NT2/D1 (cell line): ENCODE measurements around the gene PTPN12.

Experiments used
- SUZ12 ChIP-seq: IDR thresholded peaks from 2 replicates; pipeline ENCODE4 v1.6.1; 2011; ENCODE audit not compliant: insufficient read length, insufficient read depth; ENCODE audit errors: extremely low read depth
- ZNF274 ChIP-seq: IDR thresholded peaks from 2 replicates; pipeline ENCODE4 v1.6.1; 2011; ENCODE audit warnings: mild to moderate bottlenecking, low read depth, low read length

GRCh38 chr7:77548206-77548605 lies 11.1 kb downstream of the PTPN12 start:
- TF ChIP-seq ZNF274 (no peak), SUZ12 (no peak)
